Measurements from ENCODE around the gene IP6K3.

Gene IP6K3

DNA sequence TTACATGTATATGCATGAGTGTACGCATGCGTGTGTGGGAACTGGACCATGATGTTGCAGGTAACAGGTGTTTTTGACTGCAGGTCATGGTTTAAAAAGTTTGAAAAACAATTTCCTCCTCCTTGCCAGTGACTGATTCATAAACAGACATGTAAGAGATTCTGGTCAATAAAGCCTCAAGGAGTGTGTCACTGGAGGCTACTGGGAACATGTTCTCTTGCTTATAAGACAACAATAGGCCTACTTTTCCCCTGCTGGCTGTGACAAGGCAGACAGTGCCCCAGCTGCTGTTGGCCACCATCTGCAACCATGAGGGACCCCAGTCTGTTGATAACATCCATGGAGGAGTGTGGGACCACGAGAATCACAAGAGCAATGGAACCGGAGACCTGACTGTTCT is 29.5 kb upstream of the IP6K3 start:
- Histone ChIP-seq H3F3A (ENCODE audit: insufficient read depth, low read length) (no peaks in the 10 kb centered on the region), H4K20me1 (ENCODE audit: insufficient read depth, low read length) (no peaks in the 10 kb centered on the region), H3K4me1 (ENCODE audit: low read length) (no peaks in the 10 kb centered on the region), H3K9me2 (replicated peaks; ENCODE audit: insufficient read depth, low read length) (no peaks in the 10 kb centered on the region), H2AFZ (ENCODE audit: low read length) (no peak overlapping the region), H3K4me2 (ENCODE audit: low read depth, low read length) (no peak overlapping the region), H3K27me3 (replicated peaks; ENCODE audit: insufficient read depth, low read length) (no peaks in the 10 kb centered on the region), H3K27ac (ENCODE audit: low read length) (no peak overlapping the region), H3K9me3 (replicated peaks; ENCODE audit: insufficient read depth, low read length) (no peaks in the 10 kb centered on the region), H3K36me3 (replicated peaks; ENCODE audit: insufficient read depth, low read length) (no peaks in the 10 kb centered on the region), H3K79me2 (ENCODE audit: low read length) (no peaks in the 10 kb centered on the region), H3K4me3 (ENCODE audit: low read length) (no peak overlapping the region), H3K9ac (ENCODE audit: low read length) (no peak overlapping the region)
- TF ChIP-seq EZH2 (optimal IDR thresholded peaks at IDR 0.05; ENCODE audit: low read depth, low read length) = no peak
- TF ChIP-seq, protein P1, sequence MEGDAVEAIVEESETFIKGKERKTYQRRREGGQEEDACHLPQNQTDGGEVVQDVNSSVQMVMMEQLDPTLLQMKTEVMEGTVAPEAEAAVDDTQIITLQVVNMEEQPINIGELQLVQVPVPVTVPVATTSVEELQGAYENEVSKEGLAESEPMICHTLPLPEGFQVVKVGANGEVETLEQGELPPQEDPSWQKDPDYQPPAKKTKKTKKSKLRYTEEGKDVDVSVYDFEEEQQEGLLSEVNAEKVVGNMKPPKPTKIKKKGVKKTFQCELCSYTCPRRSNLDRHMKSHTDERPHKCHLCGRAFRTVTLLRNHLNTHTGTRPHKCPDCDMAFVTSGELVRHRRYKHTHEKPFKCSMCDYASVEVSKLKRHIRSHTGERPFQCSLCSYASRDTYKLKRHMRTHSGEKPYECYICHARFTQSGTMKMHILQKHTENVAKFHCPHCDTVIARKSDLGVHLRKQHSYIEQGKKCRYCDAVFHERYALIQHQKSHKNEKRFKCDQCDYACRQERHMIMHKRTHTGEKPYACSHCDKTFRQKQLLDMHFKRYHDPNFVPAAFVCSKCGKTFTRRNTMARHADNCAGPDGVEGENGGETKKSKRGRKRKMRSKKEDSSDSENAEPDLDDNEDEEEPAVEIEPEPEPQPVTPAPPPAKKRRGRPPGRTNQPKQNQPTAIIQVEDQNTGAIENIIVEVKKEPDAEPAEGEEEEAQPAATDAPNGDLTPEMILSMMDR (IDR thresholded peaks at IDR 0.05; ENCODE audit: low read length) = no peak
- no peak for TF ChIP-seq EZH2phosphoT487 (IDR thresholded peaks at IDR 0.05; ENCODE audit: low read length)
- DNase-seq = no peak

DNA sequence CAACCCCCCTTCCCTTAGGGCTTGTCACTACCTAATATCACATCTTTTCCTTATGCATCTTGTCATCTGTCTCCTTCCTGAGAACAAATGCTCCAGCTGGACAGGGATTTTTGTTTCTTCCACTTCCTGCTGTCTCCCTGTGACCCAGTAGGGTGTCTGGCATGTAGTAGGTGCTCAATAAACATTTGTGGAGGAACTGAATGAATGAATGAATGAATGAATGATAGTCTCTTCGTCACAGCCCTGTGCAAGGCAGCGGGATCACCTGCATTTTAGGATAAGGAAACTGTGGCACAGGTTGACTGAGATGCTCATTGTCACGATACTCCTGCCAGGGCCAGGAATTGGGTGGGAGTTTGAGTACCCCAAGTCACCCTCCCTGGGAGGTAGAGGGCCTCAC is 28.1 kb upstream of the IP6K3 start:
- Histone ChIP-seq H3K4me3 (ENCODE audit: low read length) (no peak overlapping the region), H2AFZ (ENCODE audit: low read length) (no peak overlapping the region), H3K36me3 (replicated peaks; ENCODE audit: insufficient read depth, low read length) (no peaks in the 10 kb centered on the region), H4K20me1 (ENCODE audit: insufficient read depth, low read length) (no peaks in the 10 kb centered on the region), H3K27ac (ENCODE audit: low read length) (no peak overlapping the region), H3K4me2 (ENCODE audit: low read depth, low read length) (no peak overlapping the region), H3K9me3 (replicated peaks; ENCODE audit: insufficient read depth, low read length) (no peaks in the 10 kb centered on the region), H3K9ac (ENCODE audit: low read length) (no peak overlapping the region), H3F3A (ENCODE audit: insufficient read depth, low read length) (no peaks in the 10 kb centered on the region), H3K27me3 (replicated peaks; ENCODE audit: insufficient read depth, low read length) (no peaks in the 10 kb centered on the region), H3K79me2 (ENCODE audit: low read length) (no peaks in the 10 kb centered on the region), H3K9me2 (replicated peaks; ENCODE audit: insufficient read depth, low read length) (no peaks in the 10 kb centered on the region), H3K4me1 (ENCODE audit: low read length) (no peaks in the 10 kb centered on the region)
- no peak for DNase-seq
- TF ChIP-seq, protein P1 (IDR thresholded peaks at IDR 0.05; ENCODE audit: low read length) = no peak
- TF ChIP-seq EZH2 (optimal IDR thresholded peaks at IDR 0.05; ENCODE audit: low read depth, low read length) (no peak), EZH2phosphoT487 (IDR thresholded peaks at IDR 0.05; ENCODE audit: low read length) (no peak)

DNA sequence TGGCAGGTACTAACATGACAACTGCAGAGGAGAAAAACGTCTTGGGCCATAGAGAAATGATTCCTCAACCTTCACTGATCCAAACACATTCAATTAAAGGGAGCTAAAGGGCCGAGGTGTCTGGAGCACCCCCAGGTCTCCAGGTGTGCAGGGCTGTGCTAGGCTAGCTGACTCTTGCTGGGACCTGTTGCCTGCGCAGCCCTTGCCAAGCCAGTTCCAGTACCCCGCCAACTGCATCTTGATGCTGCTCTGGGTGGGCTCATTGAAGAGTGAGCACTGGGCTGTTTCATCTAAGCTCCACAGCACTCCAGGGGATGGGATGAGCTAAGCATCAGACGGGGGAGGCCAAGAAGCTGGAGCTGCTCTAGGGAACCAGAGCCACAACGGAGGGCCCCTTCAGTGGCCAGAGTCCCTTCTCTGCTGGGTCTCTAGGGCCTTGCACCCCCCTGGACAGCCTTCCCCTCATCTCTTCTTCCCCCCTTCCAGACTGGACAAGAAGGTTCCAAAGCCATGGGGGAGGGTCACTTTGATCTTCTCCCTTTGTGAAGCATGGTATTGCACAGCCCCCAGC is 26.3 kb upstream of the IP6K3 start:
- no peak for DNase-seq
- TF ChIP-seq, protein P1 (IDR thresholded peaks at IDR 0.05; ENCODE audit: low read length) = no peak
- TF ChIP-seq EZH2phosphoT487 (IDR thresholded peaks at IDR 0.05; ENCODE audit: low read length) (no peak), EZH2 (optimal IDR thresholded peaks at IDR 0.05; ENCODE audit: low read depth, low read length) (no peak)
- H2AFZ ChIP-seq (ENCODE audit: low read length) = no peak overlapping the region
- H3F3A ChIP-seq (ENCODE audit: insufficient read depth, low read length) = no peaks in the 10 kb centered on the region
- no peak overlapping the region for H3K9ac ChIP-seq (ENCODE audit: low read length)
- H3K9me3 ChIP-seq (replicated peaks; ENCODE audit: insufficient read depth, low read length) = no peaks in the 10 kb centered on the region
- no peak overlapping the region for H3K4me3 ChIP-seq (ENCODE audit: low read length)
- H3K27ac ChIP-seq (ENCODE audit: low read length) = no peak overlapping the region
- no peaks in the 10 kb centered on the region for H3K9me2 ChIP-seq (replicated peaks; ENCODE audit: insufficient read depth, low read length)
- no peaks in the 10 kb centered on the region for H3K4me1 ChIP-seq (ENCODE audit: low read length)
- H3K36me3 ChIP-seq (replicated peaks; ENCODE audit: insufficient read depth, low read length) = no peaks in the 10 kb centered on the region
- no peaks in the 10 kb centered on the region; the same call in 1 of the 2 replicates for H3K27me3 ChIP-seq (replicated peaks; ENCODE audit: insufficient read depth, low read length)
- H3K4me2 ChIP-seq (ENCODE audit: low read depth, low read length) = no peak overlapping the region
- no peaks in the 10 kb centered on the region for H4K20me1 ChIP-seq (ENCODE audit: insufficient read depth, low read length)
- no peaks in the 10 kb centered on the region for H3K79me2 ChIP-seq (ENCODE audit: low read length)
